SKM-1 treated with dmso at 0.1 percent for 144 hours (cell line): Measurements from ENCODE around the gene RHOA.
"Not testable (repeated sequence)": the region's sequence is repeated elsewhere in the genome, so short reads cannot be mapped to it uniquely, and the experiment has no call there.

Experiments
- DNase-seq: peaks from one replicate; lab custom pipeline; 2025; ENCODE audit not compliant: unreplicated experiment; lab: John Stamatoyannopoulos, UW

The RHOA gene

GRCh38 chr3:49371946-49372345 is 39.8 kb downstream of the RHOA start:
- DNase-seq: no peak

DNA sequence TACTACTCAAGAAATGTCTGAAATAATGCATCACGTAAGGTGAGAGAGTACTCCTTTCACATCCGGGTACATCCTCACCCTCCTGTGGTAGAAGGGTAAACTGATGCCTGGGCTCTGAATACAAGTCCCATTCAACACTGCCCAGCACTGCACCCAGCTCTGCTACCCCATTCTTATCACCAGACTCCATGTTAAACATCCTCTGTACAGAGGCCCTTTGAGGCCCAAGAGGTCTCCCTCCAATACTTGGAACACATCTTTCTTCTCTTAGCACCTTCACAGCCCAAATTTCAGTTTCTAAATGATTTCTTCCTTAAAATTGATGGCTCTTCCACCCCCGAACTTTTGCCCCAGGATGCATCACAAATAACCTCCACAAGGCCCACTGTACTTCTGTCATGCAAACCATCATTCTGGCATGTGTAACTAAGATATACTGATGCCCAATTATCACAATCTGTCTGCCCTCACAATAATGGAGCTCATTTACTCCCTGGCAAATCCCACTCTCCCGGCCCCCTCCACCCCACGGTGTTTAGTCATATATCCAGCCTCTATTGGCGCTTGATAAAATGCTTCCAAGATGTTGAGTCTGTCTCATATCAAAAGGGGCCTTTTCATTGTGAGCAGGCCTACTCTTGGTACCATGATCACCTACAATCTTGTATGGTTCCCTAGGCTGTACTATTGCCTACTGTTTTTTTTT is 41.0 kb downstream of the RHOA start:
- DNase-seq: no peak

- DNase-seq: no peak
Measured at GRCh38 chr3:49362561-49362960, 49.2 kb downstream of the RHOA start.

GRCh38 chr3:49359623-49360022 is 52.2 kb downstream of the RHOA start:
- no peak for DNase-seq

DNA sequence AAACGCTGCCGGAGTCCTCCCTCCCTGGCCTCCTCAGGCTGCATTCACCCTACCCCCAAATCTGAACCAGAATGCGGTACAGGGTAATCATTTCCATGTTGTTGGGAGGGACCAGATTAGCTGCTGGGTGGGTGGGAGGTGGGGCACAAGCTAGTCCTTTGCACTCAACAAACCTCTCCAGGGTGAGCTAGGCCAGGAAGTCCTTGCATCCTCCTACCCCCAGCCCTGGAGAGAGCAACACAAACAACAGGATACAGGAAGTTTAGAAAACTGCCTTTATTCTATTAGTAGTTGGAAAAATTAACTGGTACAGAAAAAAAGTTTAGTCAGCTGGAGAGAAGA is 52.9 kb downstream of the RHOA start:
- DNase-seq: no peak

GRCh38 chr3:49358217-49358883 is 53.4 kb downstream of the RHOA start, which contains the start of gene GPX1:
TSS of gene GPX1 (minus strand) at chr3:49358353. CDS start at chr3:49358278, 75 bp downstream.
- peak; percentile 92 for DNase-seq

DNA sequence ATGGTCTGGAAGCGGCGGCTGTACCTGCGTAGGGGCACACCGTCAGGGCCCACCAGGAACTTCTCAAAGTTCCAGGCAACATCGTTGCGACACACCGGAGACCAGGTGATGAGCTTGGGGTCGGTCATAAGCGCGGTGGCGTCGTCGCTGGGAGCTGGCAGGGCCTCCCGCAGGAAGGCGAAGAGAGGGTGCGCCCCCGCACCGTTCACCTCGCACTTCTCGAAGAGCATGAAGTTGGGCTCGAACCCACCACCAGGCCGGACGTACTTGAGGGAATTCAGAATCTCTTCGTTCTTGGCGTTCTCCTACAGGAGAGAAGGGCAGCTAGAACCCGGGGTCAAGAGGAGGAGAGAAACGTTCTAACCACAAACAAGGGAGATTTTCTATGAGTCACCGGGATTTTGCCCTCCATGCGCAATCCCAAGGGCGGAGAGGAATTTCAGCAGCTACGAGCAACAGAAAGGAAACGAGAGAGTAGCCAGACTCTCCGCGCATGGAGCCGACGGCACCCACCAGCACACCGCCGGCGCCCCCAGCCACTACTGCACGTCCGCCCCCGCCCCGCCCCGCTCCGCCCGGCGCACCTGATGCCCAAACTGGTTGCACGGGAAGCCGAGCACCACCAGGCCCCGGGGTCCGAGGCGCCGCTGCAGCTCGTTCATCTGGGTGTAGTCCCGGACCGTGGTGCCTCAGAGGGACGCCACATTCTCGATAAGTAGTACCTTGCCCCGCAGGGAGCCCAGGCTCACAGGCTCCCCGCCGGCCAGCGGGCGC is 54.1 kb downstream of the RHOA start:
- DNase-seq: not testable (repeated sequence)

DNA sequence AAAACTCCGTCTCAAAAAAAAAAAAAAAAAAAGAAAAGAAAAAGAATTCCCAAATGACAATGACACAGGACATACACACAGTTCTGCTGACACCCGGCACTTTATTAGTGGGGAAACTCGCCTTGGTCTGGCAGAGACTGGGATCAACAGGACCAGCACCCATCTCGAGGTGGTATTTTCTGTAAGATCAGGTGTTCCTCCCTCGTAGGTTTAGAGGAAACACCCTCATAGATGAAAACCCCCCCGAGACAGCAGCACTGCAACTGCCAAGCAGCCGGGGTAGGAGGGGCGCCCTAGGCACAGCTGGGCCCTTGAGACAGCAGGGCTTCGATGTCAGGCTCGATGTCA is 54.7 kb downstream of the RHOA start:
- DNase-seq: not testable (repeated sequence)

GRCh38 chr3:49352890-49353421 is 58.8 kb downstream of the RHOA start:
- no peak for DNase-seq

- no peak for DNase-seq
Measured at GRCh38 chr3:49352281-49352680, 59.5 kb downstream of the RHOA start.

- peak; percentile 46 for DNase-seq
Measured at GRCh38 chr3:49351521-49352011, 60.2 kb downstream of the RHOA start.

DNA sequence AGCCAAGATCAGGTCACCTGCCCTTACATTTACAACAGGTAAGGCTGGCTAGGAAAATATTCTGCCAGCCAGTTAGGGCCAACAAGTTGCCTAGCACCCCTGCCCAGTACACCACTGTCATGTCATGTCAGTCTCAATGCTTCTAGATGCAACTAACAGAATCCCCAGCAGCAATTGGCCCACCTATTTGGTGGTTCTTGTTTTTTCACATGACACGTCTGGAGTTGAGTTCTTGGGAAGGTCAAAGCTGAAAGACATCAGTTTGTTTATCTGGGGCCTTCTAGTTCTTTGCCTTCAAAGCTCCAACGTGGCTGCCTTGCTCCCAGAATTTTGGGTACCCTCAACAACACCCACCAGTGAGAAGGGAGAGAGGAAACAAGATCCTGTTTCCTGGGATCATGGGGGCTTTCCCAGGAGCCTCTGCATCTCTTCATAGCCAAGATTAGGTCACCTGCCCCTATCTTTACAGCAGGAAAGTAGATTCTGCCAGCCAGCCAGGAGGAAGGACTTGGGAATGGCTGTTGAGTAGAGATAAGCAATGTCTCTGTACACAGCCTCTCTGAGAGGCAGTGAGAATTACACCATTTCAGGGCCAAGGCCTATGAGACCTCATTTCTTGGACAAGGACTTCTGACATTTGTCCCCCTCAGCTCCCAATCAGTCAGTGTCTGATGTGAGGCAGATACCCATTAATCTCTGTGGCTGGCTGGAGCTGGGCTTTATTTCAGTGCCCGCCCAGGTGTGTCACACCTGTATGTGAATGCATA is 62.2 kb downstream of the RHOA start:
- no peak for DNase-seq

DNA sequence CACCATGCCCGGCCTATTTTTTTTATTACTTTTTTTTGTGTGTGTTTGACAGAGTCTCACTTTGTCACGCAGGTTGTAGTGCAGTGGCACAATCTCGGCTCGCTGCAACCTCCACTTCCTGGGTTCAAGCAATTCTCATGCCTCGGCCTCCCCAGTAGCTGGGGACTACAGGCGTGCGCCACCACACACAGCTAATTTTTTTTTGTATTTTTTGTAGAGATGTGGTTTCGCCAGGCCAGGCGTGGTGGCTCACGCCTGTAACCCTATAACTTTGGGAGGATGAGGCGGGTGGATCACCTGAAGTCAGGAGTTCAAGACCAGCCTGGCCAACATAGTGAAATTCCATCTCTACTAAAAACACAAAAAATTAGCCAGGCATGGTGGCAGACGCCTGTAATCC is 63.4 kb downstream of the RHOA start:
- not testable (repeated sequence) for DNase-seq

DNA sequence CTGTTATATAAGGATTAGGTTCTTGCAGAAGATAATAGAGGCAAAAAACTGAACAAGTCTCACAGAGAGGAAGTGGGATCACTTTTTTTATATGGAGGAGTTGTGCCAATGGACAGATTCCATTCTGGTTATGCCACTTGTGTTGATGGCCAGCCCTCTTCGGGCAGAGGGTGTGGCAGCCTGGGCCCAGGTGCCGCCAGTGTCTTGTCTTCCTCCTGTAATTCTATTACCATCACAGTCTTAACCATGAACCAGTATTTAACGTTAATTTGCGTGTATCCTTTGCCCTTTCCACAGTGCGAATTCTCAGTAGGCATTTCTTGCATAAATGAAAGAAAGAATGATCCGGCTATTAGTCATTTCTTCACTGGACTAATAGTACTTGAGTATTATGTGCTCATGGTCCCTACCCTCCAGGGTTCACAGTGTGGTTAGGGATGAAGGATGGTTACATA is 65.0 kb downstream of the RHOA start:
- no peak for DNase-seq

GRCh38 chr3:49343163-49343562 is 68.6 kb downstream of the RHOA start:
- DNase-seq: peak; percentile 41

DNA sequence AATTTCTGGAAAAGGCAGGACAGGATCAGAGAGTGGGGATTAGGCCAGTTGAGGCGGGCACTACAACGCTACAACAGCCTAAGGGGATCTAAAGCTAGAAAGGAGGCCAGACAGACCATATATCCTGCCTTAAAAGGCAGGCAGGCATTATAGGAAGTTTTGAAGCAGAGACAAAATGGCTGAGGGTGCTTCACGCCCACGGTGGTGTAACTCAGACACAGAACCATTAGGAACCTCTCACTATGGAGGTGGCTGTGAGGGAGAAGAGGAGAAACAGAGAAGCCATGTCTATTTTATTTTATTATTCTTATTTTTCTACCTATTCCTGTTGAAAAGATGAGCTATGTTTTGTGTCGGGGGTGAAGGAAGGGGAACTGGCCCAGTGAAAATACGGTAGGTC is 69.8 kb downstream of the RHOA start:
- no peak for DNase-seq

GRCh38 chr3:49339941-49340800 is 71.6 kb downstream of the RHOA start, which contains the start of gene USP4:
TSS of gene USP4 (minus strand) at chr3:49340053. CDS start at chr3:49340024, 29 bp downstream.
- peak; percentile 90 for DNase-seq

- DNase-seq: no peak
Measured at GRCh38 chr3:49339581-49339940, 72.2 kb downstream of the RHOA start.

DNA sequence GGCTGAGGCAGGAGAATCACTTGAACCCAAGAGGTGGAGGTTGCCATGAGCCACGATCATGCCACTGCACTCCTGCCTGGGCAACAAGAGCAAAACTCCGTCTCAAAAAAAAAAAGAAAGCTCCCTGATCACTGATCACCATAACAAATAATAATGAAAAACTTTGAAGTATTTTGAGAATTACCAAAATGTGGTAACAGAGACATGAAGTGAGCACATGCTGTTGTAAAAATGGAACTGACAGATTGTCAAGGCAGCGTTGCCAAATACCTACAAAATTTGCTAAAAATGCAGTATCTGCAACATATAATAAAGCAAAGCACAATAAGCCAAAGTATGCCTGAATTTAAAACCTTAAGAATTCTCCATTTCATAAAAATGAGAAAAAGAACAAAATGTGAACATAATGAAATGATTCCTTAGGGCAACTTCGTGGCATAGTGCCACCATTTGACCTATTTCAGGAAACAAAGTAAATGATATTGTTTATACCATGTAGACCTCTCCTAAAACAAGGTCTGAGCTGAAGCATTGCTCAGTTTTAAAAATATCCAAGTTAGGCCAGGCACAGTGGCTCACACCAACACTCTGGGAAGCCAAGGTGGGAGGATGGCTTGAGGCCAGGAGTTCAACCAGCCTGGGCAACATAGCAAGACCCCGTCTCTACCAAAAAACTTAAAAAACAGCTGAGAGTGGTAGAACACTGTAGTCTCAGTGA is 77.7 kb downstream of the RHOA start:
- no peak for DNase-seq
